ENCODE measurements around the gene PPHLN1. TPM values are rescaled to one million over a fixed set of nuclear protein-coding genes. Genes with fewer than 3 reads are reported as not detected.

PPHLN1 gene
- total RNA-seq, 2 donors from 2014 or later, result 90.9 to 91.8 TPM

DNA sequence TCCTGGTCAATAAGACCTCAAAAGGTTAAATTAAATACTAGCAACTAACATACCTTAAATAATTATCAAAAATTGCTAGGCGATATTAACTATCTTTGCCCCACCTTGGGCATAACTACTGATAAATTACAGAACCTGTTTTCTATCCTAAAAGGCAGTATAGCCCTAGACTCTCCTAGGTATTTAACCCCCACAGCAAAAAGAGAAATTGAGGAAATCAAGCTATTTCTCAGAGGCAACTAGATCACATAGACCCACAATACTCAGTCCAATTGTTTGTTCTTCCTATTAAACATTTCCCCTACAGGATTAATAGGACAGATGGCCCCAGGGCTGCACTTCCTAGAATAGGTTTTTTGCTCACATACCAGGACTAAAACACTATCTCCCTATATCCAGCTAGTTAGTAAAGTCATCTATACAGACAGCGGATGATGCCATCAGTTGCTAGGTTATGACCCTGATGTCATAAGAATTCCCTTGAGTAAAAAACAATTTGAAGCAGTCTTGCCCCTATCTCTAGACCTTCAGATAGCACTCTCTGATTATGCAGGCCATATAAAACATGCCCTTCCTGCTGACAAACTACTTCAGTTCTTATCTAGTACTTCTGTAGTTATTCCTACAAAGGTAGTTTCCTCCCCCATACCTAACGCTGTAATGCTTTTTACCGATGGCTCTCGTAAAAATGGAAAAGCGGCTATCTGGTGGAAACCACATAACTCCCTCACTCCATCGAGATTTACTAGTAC lies 118.4 kb downstream of the PPHLN1 start:
- Mint-ChIP-seq H3K27me3 (no peaks in the 10 kb centered on the region), H3K36me3 (ENCODE audit: low read depth) (peaks cover 21% of the 10 kb centered on the region), H3K4me3 (no peak overlapping the region), H3K27ac (no peak overlapping the region), H3K4me1 (no peaks in the 10 kb centered on the region)
- ATAC-seq (no peak), DNase-seq (no peak)
- peaks cover 2% of the 10 kb centered on the region for H3K9me3 ChIP-seq (ENCODE audit: control insufficient read depth, low read length, poor library complexity, severe bottlenecking)

DNA sequence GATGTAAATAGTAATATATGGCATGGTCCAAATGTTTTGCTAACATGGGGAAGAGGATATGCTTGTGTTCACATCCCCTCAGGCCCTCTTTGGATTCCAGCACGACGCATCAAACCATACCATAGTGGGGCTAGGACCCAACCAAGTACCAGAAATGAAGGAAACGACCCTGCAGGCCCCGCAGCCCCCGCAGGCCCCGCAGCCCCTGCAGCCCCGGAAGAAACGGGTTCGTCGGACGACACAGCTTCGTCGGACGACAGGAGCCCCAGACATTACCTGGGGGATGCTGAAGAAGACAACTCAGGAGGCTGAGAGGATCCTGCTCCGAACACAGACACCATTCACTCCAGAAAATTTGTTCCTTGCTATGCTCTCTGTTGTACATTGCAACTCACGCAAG lies 119.9 kb downstream of the PPHLN1 start:
- no peak overlapping the region for H3K27ac Mint-ChIP-seq
- peaks cover 24% of the 10 kb centered on the region for H3K36me3 Mint-ChIP-seq (ENCODE audit: low read depth)

DNA sequence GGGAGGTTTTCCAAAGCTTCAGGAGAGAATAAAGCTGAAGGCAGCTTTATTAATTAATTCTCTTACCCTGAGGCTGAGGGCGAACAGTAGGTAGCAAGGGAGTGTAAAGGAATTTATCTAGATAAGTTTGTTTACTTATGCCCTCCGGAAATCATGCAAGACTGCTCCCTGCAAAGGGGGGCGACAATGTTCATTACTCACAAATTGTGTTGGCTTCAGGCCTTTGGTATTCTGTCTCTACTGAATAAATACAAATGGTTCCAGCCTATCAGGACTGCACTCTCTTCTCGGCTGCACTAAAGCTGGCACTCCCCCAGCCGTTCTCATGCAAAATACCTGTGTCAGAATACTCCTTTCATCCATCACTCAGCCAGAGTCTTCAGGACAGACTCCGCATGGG lies 120.8 kb downstream of the PPHLN1 start:
- ATAC-seq, result no peak
- H3K36me3 Mint-ChIP-seq (ENCODE audit: low read depth), result peaks cover 23% of the 10 kb centered on the region
- H3K9me3 ChIP-seq (ENCODE audit: control insufficient read depth, low read length, poor library complexity, severe bottlenecking), result peaks cover 2% of the 10 kb centered on the region
- H3K27me3 Mint-ChIP-seq, result no peaks in the 10 kb centered on the region
- no peak overlapping the region for H3K27ac Mint-ChIP-seq
- H3K4me1 Mint-ChIP-seq, result no peaks in the 10 kb centered on the region
- H3K4me3 Mint-ChIP-seq, result no peak overlapping the region
- no peak for DNase-seq

More for the DNA sequence above, 119.9 kb downstream of the PPHLN1 start:
- Mint-ChIP-seq H3K27me3 (no peaks in the 10 kb centered on the region), H3K4me1 (no peaks in the 10 kb centered on the region), H3K4me3 (no peak overlapping the region)
- peaks cover 2% of the 10 kb centered on the region for H3K9me3 ChIP-seq (ENCODE audit: control insufficient read depth, low read length, poor library complexity, severe bottlenecking)
- DNase-seq (no peak), ATAC-seq (no peak)

DNA sequence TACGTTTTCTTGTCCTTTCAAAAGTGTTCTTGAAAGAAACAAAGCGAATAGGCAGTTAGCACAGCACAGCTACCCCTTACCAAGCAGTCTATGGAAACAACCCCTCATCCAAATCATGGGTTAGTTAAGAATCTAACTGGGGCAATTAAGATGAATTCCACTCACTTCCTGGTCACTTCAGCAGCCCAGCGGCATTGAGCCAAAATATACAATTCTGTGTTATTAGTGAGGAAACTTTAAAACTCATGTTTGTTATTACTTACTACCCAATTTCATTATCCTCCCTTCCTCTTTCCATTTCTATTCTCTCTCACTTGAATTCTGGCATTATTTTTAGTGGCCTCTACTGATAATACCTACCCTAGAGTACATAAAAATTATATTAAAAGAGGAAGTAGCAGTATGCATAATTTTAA lies 121.4 kb downstream of the PPHLN1 start:
- H3K27me3 Mint-ChIP-seq, result no peaks in the 10 kb centered on the region
- H3K9me3 ChIP-seq (ENCODE audit: control insufficient read depth, low read length, poor library complexity, severe bottlenecking), result peaks cover 2% of the 10 kb centered on the region
- H3K27ac Mint-ChIP-seq, result no peak overlapping the region
- ATAC-seq, result no peak
- peaks cover 19% of the 10 kb centered on the region for H3K36me3 Mint-ChIP-seq (ENCODE audit: low read depth)
- H3K4me3 Mint-ChIP-seq, result no peak overlapping the region
- no peaks in the 10 kb centered on the region for H3K4me1 Mint-ChIP-seq
- no peak for DNase-seq

DNA sequence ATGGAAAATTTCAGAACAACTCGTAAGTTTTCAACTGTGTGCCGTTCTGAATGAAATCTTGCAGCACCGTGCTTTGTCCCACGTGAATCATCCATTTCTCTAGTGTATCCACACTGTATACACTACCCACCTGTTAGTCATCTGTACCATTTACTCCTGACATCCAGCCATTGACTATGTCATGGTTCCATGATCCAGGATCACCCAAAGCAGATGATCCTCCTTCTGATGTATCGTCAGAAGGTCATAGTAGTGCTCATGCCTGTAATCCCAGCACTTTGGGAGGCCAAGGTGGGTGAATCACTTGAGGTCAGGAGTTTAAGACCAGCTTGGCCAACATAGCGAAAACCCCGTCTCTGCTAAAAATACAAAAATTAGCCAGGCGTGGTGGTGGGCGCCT lies 122.9 kb downstream of the PPHLN1 start:
- no peak overlapping the region for H3K4me3 Mint-ChIP-seq
- H3K27ac Mint-ChIP-seq, result no peak overlapping the region
- no peaks in the 10 kb centered on the region for H3K4me1 Mint-ChIP-seq
- no peaks in the 10 kb centered on the region for H3K27me3 Mint-ChIP-seq
- peaks cover 19% of the 10 kb centered on the region for H3K36me3 Mint-ChIP-seq (ENCODE audit: low read depth)
- ATAC-seq (no peak), DNase-seq (no peak)
- H3K9me3 ChIP-seq (ENCODE audit: control insufficient read depth, low read length, poor library complexity, severe bottlenecking), result no peaks in the 10 kb centered on the region

DNA sequence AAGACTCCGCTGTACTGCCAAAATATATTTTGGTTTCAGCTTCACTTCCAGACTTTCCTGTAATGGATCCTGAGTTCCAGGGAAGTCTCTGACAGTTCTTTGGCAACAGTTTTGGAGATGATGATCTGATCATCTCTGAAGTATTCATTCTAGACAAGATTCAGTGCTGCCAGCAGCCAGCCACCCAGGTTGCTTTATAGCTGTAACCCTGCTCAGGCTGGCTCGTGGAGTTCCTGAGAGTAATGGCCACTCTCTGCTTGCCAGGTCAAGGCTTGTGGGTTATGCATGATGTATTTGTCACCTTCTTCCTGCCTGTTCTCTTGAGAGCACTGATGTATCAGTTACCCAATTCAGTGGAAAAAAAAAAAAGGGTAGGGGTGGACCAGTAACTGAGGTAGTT lies 124.3 kb downstream of the PPHLN1 start:
- no peak overlapping the region for H3K27ac Mint-ChIP-seq
- ATAC-seq, result no peak
- H3K36me3 Mint-ChIP-seq (ENCODE audit: low read depth), result peaks cover 16% of the 10 kb centered on the region

DNA sequence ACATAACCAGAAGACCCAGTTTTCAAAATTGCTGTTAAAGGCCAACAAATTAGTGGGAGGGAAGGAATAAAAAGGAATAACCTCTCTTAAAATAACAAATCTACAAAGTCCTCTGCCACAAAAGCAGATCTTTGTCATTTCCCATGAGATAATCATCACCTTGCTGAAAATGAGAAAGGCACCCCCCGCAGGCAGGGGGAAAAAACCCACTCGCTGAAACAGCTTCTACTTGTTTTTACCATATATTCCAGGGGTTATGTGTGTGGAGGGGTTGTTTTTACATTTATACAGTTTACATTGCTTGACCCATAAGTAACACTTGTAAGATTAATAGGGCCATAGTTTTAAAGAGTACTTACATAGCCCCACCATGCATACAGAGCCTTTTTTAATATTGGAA lies 132.6 kb downstream of the PPHLN1 start:
- peaks cover 2% of the 10 kb centered on the region for H3K36me3 Mint-ChIP-seq (ENCODE audit: low read depth)
- H3K27me3 Mint-ChIP-seq, result no peaks in the 10 kb centered on the region
- no peaks in the 10 kb centered on the region for H3K4me1 Mint-ChIP-seq
- no peak overlapping the region for H3K4me3 Mint-ChIP-seq
- H3K9me3 ChIP-seq (ENCODE audit: control insufficient read depth, low read length, poor library complexity, severe bottlenecking), result no peaks in the 10 kb centered on the region
- DNase-seq (no peak), ATAC-seq (no peak)
- no peak overlapping the region for H3K27ac Mint-ChIP-seq

More for the DNA sequence above, 124.3 kb downstream of the PPHLN1 start:
- DNase-seq, result no peak
- Mint-ChIP-seq H3K27me3 (no peaks in the 10 kb centered on the region), H3K4me3 (no peak overlapping the region), H3K4me1 (no peaks in the 10 kb centered on the region)
- H3K9me3 ChIP-seq (ENCODE audit: control insufficient read depth, low read length, poor library complexity, severe bottlenecking), result no peaks in the 10 kb centered on the region

DNA sequence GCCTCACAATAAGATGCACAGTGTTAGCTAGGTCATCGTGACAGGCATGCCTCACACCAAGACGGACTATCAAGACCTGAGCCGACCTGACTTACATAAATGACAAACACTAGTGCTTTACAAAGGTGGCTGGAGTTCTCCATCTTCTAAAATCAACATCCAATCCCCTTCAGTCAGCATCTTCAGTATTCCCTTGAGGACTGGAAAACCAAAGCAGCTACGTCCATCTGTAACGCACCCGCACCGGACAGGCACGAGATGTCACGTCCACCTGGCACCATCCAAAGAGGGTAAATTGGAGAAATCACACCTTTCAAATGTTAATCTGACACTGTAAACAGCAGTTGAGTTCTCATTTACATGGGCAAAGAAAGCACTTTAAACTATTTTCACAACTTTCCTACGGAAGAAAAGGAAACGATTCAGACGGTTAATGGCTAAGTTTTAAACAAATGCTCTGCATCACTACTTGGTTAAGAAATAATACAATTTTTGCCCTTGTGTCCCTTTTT lies 133.4 kb downstream of the PPHLN1 start:
- H3K36me3 Mint-ChIP-seq (ENCODE audit: low read depth), result peaks cover 2% of the 10 kb centered on the region
- ATAC-seq, result no peak
- no peak overlapping the region for H3K27ac Mint-ChIP-seq
- DNase-seq, result no peak
- H3K27me3 Mint-ChIP-seq, result no peaks in the 10 kb centered on the region
- H3K4me3 Mint-ChIP-seq, result no peak overlapping the region
- no peaks in the 10 kb centered on the region for H3K9me3 ChIP-seq (ENCODE audit: control insufficient read depth, low read length, poor library complexity, severe bottlenecking)
- H3K4me1 Mint-ChIP-seq, result no peaks in the 10 kb centered on the region

DNA sequence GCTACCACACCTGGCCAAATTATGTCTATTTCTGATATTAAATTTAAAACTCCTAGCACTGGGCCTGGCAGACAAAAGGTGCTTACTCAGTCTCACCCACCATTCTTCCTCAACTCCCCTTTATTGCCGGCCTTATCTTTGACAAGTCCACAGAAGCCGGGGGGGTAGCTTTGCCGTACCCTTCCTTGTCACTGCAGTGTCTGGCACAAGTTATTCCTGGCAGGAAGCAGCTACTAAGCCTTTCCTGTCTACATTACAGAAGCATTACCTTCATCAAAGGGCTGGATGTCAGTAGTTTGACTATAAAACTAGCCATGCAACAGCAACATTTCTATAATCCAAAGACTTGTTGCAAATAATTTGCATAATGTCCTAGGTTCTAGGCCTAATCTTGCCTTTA lies 136.5 kb downstream of the PPHLN1 start:
- H3K27me3 Mint-ChIP-seq, result peaks cover 19% of the 10 kb centered on the region
- no peak overlapping the region for H3K4me3 Mint-ChIP-seq
- no peaks in the 10 kb centered on the region for H3K4me1 Mint-ChIP-seq
- no peaks in the 10 kb centered on the region for H3K9me3 ChIP-seq (ENCODE audit: control insufficient read depth, low read length, poor library complexity, severe bottlenecking)
- H3K27ac Mint-ChIP-seq, result no peak overlapping the region
- H3K36me3 Mint-ChIP-seq (ENCODE audit: low read depth), result peaks cover 2% of the 10 kb centered on the region
- no peak for ATAC-seq
- no peak for DNase-seq

DNA sequence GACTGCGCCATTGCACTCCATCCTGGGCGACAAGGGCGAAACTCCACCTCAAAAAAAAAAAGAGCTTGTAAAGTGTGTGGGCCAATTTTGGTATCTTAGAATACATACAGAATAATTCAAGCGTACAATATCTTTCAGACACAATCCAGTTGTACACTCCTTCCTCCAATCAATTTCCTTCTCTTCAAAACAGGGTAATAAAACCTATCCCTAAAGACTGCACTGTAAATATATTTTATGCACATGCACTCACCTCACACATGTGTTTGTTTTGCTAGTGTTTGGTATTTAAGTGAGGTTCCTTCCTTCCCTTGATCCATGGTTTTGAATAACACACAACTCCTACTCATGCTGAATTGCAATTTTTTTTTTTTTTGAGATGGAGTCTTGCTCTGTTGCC lies 137.7 kb downstream of the PPHLN1 start:
- Mint-ChIP-seq H3K27ac (no peak overlapping the region), H3K27me3 (peaks cover 25% of the 10 kb centered on the region), H3K4me3 (no peak overlapping the region), H3K36me3 (ENCODE audit: low read depth) (peaks cover 2% of the 10 kb centered on the region), H3K4me1 (peaks cover 3% of the 10 kb centered on the region)
- ATAC-seq, result no peak
- no peak for DNase-seq
- H3K9me3 ChIP-seq (ENCODE audit: control insufficient read depth, low read length, poor library complexity, severe bottlenecking), result no peaks in the 10 kb centered on the region

DNA sequence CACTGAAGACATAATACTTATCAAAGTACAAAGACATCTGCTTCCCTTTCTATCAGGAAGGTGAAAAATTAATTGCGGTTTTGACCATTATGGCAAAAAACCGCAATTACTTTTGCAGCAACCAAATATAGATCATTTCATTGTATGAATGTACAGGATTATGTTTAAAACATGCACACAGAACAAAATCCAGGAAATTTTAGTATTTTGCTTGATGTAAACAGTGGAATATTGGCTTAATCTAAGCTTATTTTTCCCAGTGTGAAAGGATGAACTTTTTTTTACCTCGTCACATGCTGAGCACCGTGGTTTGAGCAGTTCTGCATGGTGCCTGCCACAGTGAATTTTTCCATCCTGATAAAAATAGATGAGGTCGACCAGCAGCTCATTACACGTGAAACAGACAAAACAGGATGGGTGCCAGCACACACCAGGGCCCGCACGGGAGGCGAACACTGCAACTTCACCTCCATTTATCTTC lies 142.4 kb downstream of the PPHLN1 start:
- peaks cover 72% of the 10 kb centered on the region for H3K27me3 Mint-ChIP-seq
- no peak for ATAC-seq
- H3K36me3 Mint-ChIP-seq (ENCODE audit: low read depth), result no peaks in the 10 kb centered on the region
- H3K27ac Mint-ChIP-seq, result no peak overlapping the region
- H3K4me1 Mint-ChIP-seq, result peaks cover 7% of the 10 kb centered on the region
- DNase-seq, result no peak
- no peaks in the 10 kb centered on the region for H3K9me3 ChIP-seq (ENCODE audit: control insufficient read depth, low read length, poor library complexity, severe bottlenecking)
- H3K4me3 Mint-ChIP-seq, result no peak overlapping the region

DNA sequence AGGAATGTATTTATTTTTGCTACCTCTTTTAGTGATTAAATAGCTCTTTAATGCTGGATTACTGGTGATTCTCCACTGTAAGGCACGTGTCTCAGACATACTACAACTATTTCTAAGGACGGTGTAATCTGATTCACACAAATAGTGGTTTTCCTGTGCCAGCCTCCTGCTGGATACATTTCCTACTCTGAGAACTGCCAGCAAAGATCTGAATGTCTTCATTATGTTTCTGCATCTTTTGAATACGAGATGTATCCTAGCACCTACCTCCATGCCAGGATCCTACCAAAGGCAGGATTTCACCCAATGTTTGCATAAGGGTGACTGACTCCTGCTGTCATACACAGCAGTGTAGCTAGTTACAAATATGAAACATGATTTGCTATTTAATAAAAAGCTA lies 143.0 kb downstream of the PPHLN1 start:
- ATAC-seq, result peak; percentile 24
- Mint-ChIP-seq H3K27me3 (peaks cover 77% of the 10 kb centered on the region), H3K4me1 (peaks cover 7% of the 10 kb centered on the region), H3K36me3 (ENCODE audit: low read depth) (no peaks in the 10 kb centered on the region), H3K4me3 (no peak overlapping the region), H3K27ac (no peak overlapping the region)
- DNase-seq, result no peak
- no peaks in the 10 kb centered on the region for H3K9me3 ChIP-seq (ENCODE audit: control insufficient read depth, low read length, poor library complexity, severe bottlenecking)

DNA sequence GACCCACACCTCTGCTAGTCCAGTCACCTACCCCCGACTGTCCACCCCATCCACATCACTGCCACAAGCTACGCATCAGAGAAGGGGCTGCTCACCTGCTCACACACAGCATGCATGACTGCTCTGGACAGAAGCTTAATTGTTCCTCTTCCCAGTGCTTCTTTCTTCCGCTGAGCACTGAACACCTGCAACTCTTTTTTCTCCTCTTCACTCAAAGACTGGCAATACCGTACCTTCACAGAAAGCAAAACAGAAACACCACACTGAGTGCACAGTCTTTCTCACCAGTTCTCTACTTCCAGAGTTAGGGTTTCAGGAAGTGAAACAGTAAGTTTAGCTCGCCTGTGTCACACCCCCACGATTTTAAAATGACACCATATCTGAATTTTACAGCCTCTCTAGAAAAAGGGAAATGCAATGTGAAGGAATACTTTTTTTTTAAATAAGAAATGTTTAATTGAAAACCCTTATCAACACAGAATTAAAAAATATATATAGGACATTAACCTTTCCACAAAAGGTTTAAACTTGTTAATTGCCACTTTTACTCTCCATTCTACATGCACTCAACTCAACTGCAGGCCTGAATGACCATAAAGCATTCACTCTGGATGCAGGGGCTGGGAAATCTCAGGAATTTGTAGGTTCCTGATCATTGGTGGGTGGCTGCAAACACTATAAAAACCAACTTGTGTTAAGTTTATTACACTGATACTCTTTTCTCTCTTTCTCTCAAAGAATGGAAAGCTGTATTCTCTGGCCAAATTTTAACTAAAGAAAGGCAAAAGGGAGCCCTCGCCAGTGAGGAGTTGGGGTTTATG lies 143.6 kb downstream of the PPHLN1 start:
- H3K9me3 ChIP-seq (ENCODE audit: control insufficient read depth, low read length, poor library complexity, severe bottlenecking), result no peaks in the 10 kb centered on the region
- peaks cover 7% of the 10 kb centered on the region for H3K4me1 Mint-ChIP-seq
- peak overlapping the region; percentile 43 for H3K4me3 Mint-ChIP-seq
- H3K27me3 Mint-ChIP-seq, result peaks cover 79% of the 10 kb centered on the region
- H3K36me3 Mint-ChIP-seq (ENCODE audit: low read depth), result no peaks in the 10 kb centered on the region
- peak; percentile 86 for ATAC-seq
- no peak overlapping the region for H3K27ac Mint-ChIP-seq
- no peak for DNase-seq

All from T-helper 17 cell (primary cell).